NCI-H226 (cell line): Measurements from ENCODE around the gene PRKN.
"Not testable (repeated sequence)": the region's sequence is repeated elsewhere in the genome, so short reads cannot be mapped to it uniquely, and the experiment has no call there.

Source experiments
- DNase-seq: peaks from one replicate; pipeline ENCODE4 v3.0.0-alpha.2; 2015

The PRKN gene

GRCh38 chr6:161503570-161503969 is 1224.0 kb downstream of the PRKN start:
- no peak for DNase-seq

GRCh38 chr6:161498881-161499280 is 1228.7 kb downstream of the PRKN start:
- DNase-seq = no peak

GRCh38 chr6:161498359-161498758 is 1229.2 kb downstream of the PRKN start:
- peak; percentile 61 for DNase-seq

GRCh38 chr6:161496941-161497340 is 1230.6 kb downstream of the PRKN start:
- DNase-seq = no peak

- not testable (repeated sequence) for DNase-seq
These were observed 1231.3 kb downstream of the PRKN start for GRCh38 chr6:161496271-161496670.

GRCh38 chr6:161494566-161494965 is 1233.0 kb downstream of the PRKN start:
- no peak for DNase-seq

GRCh38 chr6:161493576-161494118 is 1233.9 kb downstream of the PRKN start:
- DNase-seq = no peak

GRCh38 chr6:161489626-161490306 is 1237.8 kb downstream of the PRKN start:
- DNase-seq = peak; percentile 18

GRCh38 chr6:161487694-161488093 is 1239.9 kb downstream of the PRKN start:
- peak; percentile 83 for DNase-seq

- DNase-seq = peak; percentile 3
These were observed 1240.4 kb downstream of the PRKN start for GRCh38 chr6:161487217-161487531.

- DNase-seq = peak; percentile 88
These were observed 1241.0 kb downstream of the PRKN start for GRCh38 chr6:161486361-161487216.

GRCh38 chr6:161482517-161482858 is 1245.1 kb downstream of the PRKN start:
- no peak for DNase-seq

GRCh38 chr6:161481786-161482516 is 1245.6 kb downstream of the PRKN start:
- DNase-seq = no peak

- no peak for DNase-seq
These were observed 1247.0 kb downstream of the PRKN start for GRCh38 chr6:161480421-161481155.

- DNase-seq = no peak
These were observed 1248.2 kb downstream of the PRKN start for GRCh38 chr6:161479376-161479775.

GRCh38 chr6:161477876-161478425 is 1249.6 kb downstream of the PRKN start:
- no peak for DNase-seq

GRCh38 chr6:161476711-161477110 is 1250.9 kb downstream of the PRKN start:
- no peak for DNase-seq

GRCh38 chr6:161465403-161465802 is 1262.2 kb downstream of the PRKN start:
- no peak for DNase-seq

- no peak for DNase-seq
These were observed 1264.5 kb downstream of the PRKN start for GRCh38 chr6:161463071-161463470.

- peak; percentile 85 for DNase-seq
These were observed 1265.4 kb downstream of the PRKN start for GRCh38 chr6:161462148-161462547.

GRCh38 chr6:161459008-161459615 is 1268.5 kb downstream of the PRKN start:
- DNase-seq = no peak
